NCI-H69 (cell line): ENCODE data around the gene CAMKMT.

Experiments used
- DNase-seq: peaks from one replicate; lab custom pipeline; 2025; lab: John Stamatoyannopoulos, UW

CAMKMT gene

DNA sequence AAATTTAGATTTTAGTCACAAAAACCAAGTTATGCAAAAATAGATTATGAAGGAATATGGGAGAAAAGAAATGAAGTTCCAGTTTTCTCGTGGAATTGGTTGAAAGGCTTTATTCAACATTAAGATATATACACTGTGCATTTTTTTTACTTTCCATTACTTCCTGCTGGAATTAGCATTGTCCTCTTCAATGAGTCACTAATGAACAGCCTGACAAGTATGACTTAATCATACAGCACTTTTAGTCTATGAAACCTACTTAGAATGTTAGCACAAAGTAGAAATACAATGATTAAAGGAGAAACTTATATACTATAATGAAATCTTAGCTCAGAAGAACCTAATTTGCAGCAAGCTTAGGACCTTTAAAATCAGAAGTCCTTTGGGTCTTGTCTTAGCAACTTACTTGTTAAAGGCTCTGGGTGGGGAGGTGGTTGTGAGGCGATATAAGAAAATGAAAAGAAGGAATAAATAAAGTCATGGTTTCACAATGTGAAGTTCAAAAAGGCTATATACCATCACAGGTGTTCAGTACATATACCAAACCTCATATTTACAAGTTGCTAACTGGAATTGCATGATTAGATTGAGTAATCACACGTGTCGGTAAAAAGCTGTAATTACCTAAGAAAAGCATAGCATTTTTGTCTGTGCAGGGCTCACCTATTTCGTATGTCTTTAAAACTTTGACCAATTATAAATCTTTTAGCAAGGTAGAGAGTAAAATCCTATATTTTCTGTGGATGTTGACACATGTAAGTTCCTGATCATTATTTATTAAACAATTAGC, 236.8 kb downstream of the CAMKMT start:
- DNase-seq = peak; percentile 74

DNA sequence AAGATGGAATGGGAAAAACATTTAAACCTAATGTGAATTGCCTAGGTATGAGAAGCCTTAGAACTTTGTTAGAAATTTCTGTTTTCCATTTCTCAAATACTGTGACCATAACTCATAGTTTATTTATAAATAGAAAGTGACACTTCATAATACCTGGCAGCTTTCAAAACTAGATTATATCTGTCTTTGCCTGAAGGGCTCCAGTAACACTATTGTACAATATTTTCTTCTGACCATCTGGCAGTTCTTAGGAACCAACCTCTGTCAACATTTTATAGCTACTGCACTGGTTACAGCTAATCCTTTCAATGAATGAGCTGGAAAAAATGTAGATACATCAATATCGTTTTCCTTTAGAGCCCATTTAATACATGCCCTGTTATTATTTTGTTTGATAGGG, 237.4 kb downstream of the CAMKMT start:
- DNase-seq = peak; percentile 89

DNA sequence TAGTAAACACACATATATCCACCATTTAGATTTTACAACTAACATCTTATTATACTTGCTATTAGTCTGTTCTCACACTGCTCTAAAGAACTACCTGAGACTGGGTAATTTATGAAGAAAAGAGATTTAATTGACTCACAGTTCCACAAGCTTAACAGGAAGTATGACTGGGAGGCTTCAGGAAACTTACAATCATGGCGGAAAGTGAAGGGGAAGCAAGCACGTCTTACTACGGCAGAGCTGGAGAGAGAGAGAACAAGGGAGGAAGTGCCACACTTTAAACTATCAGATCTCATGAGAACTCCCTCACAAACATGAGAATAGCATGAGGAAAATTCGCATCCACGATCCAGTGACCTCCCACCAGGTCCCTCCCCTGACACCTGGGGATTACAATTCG, 240.7 kb downstream of the CAMKMT start:
- no peak for DNase-seq

DNA sequence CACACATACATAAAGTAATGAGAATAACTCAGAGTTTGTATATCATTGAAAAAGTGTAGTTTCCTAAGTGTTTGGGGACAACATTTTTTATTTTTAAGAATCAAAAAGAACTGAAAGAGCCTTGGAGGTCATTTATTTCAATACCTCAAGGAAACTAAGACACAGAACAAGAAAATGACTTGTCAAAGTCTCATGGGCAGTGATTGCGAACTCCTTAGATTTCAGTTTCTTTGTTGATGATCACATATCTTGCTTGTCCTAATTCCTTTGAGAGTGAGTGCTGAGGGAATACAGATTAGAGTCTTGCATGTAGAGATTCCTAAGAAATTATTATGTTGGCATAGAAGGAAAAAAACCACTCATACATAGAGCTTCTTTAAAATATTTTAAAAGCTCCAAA, 243.8 kb downstream of the CAMKMT start:
- DNase-seq = no peak

DNA sequence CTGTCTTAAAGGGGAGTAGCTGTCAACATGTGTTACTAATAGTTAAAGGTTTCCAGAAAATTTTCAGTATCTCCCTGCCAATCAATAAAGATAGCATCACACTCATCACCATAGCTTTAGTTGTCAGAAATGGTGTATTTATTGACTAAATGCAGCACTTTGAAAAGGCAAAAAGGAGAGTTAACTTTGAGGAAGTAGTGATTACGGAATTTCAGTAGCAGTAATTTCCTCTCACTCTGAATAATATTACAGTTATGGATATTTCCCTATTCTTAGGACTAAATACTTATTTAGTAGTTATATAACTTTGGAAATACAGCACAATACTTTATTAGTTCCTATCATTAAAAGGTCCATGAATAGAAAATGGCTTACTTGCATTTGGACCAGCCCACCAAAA, 250.5 kb downstream of the CAMKMT start:
- DNase-seq = no peak

DNA sequence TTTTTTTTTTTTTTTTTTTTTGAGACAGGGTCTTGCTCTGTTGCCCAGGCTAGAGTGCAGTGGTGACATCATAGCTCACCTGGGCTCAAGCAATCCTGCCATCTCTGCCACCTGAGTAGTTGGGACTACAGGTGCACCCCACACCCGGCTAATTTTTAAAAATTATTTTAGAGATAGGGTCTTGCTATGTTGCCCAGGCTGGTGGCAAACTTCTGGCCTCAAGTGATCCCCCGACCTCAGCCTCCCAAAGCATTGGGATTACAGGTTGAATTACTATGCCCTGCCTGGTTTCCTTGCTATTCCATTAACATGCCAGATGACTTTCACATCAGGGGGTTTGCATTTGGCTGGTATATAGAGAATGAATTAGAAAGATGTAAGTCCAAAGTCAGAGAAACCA, 253.2 kb downstream of the CAMKMT start:
- peak; percentile 81 for DNase-seq

DNA sequence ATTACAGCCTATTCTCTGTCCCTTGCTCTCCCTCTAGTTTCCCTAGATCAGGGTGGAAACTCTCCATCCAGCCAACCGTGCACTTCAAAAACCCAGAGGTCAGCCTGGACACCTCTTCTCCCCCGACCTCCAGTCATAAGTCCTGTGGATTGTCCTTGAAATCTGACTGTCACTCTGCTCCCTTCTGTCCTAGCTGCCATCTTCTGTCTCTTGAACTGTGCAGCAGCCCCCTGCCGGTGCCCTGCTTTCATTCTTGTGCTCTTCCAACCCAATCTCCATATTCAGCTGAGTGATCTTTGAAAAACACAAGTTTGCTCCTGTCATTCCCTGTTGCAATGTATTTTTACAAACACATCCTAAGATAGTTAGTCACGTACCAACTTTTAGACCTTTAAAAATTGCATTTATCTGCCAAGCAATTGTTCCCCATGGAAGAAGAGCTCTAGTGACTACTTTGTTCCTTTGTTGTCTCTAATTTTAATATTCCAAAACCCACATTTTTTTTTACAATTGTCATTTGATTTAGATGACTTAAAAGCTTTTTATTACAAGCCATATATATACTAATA, 254.3 kb downstream of the CAMKMT start:
- DNase-seq = peak; percentile 80

DNA sequence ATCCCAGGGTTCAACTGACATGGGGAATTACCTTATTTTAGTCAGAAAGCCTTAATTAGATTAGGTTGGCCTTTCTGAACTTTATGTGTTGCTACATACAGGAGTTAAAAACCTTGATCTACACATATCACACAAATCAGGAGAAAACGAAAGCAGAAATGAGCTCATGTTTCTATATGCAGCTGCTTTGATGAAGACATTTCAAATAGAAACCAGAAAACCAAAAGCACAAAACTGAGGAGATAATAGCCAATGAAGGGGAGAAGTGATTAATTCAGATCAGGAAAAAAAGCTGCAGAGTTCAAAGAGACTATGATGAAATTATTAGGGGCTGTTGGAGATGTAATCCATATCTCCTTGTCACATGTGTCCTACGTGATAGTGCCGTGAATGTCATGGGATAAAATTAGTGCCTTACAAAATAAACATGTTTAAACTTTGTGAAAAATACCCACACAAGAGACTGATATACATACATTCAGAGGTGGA, 255.0 kb downstream of the CAMKMT start:
- peak; percentile 45 for DNase-seq

DNA sequence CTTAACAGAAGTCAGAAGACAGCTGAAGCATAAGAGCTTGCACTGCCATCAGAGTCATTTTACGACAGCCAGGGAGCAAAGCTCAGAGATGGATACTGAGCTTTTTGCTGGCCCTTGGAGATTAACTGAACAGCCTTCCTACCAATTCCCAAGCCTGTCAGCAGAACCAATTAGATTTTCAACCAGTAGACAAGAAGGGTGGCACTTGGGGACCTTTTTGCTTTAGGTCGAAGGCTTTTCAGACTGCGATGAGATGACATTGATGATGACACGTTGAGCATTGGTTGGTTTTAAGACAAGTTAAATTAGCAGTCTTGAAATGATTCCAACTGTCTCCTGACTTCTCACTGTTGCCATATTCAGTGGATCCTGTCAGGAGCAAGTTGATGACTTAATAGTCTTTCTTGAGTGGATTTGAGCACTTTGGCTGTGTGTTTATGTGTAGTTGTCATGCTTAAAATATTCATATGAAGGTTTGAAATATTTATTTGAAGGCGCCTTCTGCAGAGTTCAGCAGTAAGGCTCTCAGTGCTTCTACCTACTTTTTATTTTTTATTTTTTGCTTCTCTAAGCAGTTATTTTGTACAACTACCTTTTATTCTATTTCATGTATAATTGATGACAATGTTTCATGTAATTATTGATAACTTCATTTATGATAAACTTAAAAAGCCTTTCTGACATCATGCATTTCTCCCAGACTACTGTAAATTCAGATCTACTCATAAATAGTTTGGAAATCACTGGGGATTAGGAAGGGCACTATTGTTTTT, 256.7 kb downstream of the CAMKMT start:
- DNase-seq = no peak

DNA sequence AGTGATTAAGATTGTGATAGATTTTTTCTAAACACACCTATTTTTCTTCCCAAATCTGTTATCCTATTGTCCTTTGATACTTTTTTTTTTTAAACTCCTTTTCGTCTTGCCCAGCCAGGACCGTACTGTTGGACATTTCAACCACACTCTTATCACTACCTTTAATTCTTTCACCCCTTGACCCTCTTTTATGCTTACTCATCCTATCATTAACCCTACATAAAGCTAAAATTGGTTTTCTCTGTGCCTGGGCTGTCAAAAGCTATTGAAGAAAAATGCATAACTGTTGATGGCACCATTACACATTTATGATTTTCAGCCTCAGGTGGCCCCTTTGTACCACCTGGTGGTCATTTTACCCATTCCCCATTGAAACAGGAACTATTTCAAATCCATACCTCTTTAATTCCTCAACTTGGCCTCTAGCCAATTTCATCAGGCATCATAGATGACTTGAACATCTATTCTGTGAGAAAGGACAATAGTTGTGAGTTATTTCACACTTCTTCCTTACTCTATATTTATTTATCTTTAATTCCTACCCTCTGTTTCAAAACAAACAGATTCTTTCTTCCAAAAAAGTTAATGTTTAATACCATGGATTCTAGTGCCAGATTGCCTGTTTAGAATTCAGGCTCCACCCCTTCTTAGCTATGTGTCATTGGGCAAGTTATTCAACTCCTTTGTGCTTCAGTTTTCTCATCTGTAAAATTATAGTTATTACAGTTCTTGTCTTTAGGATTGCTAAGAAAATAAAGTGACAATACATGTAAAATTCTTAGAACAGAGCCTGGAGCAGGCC, 258.6 kb downstream of the CAMKMT start:
- DNase-seq = peak; percentile 80

DNA sequence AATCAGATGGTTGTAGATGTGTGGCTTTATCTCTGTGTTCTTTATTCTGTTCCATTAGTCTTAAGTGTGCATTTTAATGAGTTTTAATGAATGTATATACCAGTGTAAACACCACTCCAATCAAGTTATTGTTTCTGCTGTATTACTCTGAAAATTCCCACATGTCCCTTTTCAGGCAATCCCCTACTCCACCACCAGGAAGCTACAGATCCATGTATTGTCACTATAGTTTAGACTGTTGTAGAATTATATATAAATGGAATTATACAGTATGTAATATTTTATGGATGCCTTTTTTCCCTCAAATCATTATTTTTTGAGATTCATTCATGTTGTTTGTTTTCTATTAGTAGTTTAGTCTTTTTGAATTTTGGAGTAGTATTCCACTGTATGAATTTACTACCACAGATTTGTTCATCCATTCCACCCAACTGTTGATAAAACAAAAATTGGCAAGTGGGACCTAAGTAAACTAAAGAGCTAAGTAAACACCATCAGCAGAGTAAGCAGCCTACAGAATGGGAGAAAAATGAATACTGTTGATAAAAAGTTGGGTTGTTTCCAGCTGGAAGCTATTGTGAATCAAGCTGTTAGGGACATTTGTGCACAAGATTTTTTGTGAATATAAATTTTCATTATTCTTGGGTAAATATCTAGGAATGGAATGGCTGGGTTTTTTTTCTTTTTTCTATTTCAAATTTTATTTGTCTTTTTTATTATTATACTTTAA, 262.0 kb downstream of the CAMKMT start:
- DNase-seq = peak; percentile 84

DNA sequence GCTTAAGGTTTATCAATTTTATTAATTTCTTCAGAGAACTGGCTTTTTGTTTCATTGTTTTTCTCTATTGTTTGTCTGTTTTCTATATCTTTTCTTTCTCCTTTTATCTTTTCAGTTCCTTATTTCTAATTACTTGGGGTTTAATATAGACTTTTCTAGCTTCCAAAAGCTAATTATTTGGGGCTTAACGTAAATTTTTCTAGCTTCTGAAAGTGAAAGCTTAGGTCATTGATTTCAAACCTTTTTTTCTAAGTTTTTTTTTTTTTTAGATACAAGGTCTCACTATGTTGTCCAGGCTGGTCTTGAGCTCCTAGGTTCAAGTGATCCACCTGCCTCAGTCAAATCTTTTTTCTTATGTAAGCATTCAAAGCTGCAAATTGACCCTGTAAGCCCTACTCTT, 266.6 kb downstream of the CAMKMT start:
- DNase-seq = no peak

DNA sequence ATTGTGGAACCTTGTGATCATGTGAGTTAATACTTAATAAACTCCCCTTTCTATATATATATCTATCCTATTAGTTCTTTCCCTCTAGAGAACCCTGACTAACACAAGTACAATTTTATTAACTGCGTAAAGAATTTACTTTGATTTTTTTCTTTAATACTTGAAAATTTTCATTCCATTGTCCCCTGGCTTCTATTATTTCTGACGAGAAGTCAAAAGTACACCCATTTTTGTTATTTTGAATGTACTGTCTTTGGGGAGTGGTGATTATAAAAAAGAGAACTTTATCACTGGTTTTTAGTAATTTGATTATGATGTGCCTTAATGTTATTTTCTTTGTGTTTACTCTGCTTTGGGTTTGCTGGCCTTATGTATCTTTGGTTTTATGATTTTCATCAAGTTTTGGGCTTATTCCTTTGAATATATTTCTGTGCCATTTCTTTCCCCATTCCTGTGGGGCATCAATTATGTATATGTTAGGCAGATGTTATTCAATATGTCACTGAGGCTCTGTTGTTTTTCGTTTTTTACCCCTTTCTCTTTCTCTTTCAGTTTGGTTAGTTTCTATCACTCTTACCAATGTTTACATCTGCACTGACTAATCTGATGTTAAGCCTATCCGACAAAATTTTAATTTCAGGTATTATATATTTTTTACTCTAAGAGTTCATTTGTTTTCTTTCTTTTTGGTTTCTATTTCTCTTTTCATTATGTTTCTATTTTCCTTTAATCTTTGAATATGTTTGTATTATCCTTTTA, 271.4 kb downstream of the CAMKMT start:
- DNase-seq = no peak

DNA sequence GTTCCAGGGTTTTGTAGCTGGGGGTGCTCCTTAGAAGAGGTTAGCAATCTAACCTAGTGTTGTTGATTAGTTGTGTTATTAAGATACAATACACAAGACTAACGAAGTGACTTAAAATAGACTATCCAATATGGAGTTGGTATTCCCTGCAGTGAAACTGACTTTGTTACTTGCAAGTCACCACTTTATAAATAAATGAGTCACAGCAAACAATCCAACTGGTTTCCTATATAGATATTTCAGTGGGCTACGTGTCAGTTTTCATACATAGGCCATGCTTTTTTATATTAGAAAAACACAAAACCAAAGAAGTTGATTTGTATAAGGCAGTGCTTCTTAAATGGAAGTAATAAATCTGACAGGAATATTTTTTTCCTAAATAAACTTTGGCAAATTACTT, 274.0 kb downstream of the CAMKMT start:
- no peak for DNase-seq

DNA sequence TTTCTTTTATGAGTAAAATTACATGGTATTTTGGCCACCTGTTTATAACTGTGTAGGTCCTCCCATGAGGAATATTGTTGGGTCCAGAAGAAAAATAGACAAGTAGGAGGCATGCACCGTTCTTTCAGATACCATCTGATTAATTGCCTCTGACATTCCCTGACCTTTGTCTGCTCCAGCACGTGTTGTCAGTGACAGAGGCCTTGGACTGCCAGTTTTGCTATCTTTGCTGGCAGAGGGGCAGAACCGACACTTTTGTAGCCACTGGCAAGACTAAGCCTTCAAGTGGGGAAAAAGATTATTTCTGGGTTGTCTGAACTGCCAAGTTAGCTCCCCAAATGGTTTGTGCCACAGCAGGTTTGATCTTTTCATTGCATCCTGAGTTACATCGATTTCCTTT, 276.9 kb downstream of the CAMKMT start:
- DNase-seq = peak; percentile 87

DNA sequence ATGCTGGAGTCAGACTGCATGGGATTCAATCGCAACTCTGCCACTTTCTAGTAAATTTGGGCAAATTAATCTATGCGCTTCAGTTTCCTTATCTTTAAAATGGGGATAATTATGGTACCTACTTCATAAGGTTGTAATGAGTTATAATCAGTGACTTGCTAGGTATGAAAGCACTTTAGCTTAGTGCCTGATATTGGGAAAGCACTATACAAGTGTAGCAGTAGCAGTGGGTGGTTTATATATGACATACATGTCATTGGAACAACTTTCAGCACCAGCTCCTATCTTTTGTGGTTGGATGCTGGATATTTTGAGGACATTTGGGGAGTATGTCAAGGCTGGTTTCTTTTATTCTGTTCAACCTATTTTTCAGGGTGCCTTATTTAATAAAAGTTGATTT, 277.7 kb downstream of the CAMKMT start:
- DNase-seq = peak; percentile 56

DNA sequence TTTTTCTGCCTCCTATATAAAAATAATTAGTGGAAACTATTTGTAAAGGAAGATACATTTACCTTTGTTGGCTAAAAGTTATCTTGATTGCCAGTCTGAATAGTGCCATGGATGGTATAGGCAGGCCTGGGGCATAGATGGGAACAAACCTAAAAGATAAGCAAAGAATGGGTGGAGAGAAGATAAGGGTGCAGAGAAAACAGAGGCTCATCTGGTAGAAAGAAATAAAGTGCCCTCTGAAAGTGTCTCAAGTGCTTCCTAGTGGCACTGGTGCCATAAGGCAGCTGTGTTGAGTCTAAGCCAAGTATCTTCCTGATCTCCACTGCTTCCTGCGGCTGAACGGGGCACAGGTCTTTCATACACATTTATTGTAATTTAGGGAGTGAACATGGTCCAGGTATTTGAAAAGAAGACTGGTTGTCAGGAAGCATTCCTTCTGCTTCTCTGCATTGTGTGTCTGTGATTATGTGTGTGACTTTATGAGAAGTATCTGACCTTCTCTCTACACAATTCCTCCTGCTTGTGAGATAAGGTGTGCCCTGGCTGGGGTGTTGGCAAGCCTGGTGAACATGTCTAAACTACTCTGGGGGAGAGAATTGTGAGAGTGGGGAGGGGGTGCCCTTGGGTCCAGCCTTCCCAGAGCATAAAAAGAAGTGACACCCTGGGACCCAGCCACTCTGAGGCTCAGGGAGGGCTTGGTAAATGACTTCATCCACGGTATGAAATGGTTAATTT, 280.5 kb downstream of the CAMKMT start:
- DNase-seq = peak; percentile 86

DNA sequence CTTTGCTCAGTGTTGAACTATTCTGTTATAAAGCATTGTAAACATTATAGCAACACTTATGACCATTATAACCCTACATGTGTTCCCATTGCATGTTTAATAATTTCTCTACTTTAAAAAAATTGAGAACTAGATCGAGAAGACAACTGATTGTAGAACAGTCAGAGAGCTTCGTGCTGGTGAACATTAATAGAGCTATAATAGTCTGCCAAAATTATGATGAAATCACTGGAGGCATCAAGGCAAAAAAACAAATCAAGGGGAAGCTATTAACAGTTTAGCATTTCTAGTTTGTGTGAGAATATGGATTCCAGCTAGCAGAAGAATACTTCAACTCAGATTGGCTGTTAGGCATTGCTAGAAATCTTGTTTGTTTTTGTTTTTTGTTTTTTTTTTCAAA, 284.2 kb downstream of the CAMKMT start:
- no peak for DNase-seq

DNA sequence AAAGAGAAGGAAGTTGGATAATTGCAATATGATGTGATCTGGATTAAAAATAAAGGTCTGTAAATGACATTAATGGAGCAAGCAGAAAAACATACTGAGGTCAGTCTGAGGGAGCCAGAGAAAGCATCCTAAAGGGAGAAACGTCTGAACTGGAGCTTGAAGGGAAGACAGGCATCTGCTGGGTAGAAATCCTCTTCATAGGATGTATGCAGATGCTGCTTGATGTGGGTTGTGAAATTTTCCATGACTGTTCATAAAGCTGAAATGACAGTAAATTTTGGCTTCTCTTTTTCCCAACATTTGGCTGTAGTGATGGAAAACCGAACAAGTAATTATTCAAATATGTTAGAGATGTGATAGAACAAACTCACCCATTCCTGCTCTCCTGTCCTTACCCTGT, 287.6 kb downstream of the CAMKMT start:
- no peak for DNase-seq

DNA sequence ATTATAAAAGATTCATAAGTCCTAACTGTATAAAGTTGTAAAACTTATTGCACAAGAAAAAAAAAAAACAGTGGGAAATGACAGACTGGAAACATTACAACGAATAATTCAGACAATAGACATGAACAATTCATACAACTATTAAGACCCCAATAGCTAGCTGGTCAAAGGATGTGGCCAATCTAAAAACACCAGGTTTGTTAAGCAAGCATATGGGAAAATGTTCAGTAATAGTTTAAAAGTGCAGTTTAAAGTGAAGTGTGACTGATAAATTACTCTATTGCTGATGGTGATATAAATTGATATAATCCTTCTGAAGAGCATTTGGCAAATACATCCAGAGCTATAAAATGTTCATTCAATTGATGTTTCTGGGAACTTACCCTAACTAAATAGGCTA, 289.0 kb downstream of the CAMKMT start:
- no peak for DNase-seq
